Activated CD4-positive, alpha-beta T cell treated with anti-CD3 and anti-CD28 coated beads, Interleukin-2, amount 50 U/mL, for 4 hours (primary cell): ENCODE results near the gene QRFP.

Experiments used
- DNase-seq, 2 experiments: peaks; one replicate each; pipeline ENCODE4 v3.0.0-alpha.2; 2020

Gene QRFP

DNA sequence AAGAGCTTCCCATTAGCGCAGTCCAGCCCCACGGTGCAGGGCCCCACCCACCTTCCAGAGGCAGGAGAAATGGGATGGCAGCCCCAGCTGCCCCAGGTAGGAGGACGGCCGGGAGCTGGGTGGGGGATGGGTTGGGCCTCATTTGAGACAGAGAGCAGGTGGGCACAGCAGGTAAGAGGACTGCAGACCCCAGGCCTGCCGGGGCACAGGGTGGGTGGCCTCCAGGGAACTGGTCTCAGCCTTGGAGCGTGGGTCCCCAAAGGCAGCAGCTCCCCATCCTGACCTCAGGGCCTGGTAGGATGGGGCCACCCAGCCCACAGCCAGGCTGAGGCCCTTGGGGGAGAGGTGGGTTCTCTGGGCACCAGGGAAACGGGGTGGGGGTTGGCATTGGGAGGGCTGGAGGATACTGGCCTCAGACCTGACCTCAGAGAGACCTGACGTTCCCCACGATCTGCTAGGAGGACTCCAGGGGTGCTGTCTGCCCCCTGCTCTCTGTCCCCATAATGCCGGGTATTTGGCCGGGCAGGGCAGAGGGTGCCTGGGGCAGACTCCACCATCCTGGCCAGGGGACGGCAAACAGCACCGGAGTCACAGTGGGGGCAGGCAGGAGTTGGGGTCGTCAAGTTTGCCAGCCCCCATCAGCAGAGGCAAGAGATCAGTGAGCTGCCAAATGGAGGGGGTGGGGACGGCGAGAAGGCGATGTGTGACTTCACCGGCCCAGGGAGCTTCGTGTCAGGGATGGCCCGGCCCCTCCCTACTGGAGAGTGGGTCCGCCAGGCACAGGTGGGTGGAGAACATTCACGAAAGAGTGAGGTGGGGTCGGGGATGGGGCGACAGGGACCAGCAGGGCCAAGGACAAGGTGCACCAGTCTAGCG is 6.8 kb upstream of the QRFP start:
- DNase-seq: no peak

GRCh38 chr9:130902204-130903185 is 5.9 kb upstream of the QRFP start:
- no peak for DNase-seq

- DNase-seq: no peak
These were observed 5.0 kb upstream of the QRFP start for GRCh38 chr9:130901498-130902203.

DNA sequence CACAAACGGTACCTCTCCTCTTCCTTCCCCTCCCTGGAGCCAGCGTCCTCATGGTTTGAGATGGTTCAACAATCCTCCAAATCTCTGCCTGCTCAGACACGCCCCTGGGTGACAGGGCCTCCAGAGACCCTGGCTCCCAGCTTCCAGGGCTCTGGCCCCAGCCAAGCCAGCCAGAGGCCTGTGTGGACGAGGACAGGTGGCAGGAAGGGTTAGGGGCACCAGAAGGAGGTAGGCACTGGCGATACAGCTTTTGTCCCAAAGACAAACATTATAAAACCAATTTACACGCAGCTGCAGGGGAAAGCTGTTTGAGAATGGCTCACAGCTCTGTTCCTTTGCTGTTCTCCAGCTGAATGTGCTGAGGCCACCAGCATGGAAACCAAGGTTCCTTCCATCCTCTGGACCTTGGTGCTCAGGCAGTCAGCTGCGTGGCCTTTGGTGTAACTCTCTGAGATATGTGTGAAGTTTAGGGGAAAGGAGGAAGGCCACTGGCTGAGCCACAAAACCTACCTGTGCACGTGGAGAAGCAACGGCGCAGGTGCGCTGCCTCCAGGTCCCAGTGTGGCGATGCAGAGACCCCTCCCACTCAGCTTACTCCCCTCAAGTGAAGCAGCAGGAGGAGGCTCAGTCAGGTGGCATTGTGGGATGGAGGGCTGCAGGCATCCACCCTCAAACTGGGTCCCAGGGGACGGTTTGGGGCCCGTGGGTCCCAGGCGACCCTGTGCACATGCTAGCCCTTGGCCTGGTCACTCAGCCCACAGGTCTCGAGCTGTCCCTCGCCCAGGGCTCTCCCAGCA is 4.3 kb upstream of the QRFP start:
- no peak for DNase-seq

DNA sequence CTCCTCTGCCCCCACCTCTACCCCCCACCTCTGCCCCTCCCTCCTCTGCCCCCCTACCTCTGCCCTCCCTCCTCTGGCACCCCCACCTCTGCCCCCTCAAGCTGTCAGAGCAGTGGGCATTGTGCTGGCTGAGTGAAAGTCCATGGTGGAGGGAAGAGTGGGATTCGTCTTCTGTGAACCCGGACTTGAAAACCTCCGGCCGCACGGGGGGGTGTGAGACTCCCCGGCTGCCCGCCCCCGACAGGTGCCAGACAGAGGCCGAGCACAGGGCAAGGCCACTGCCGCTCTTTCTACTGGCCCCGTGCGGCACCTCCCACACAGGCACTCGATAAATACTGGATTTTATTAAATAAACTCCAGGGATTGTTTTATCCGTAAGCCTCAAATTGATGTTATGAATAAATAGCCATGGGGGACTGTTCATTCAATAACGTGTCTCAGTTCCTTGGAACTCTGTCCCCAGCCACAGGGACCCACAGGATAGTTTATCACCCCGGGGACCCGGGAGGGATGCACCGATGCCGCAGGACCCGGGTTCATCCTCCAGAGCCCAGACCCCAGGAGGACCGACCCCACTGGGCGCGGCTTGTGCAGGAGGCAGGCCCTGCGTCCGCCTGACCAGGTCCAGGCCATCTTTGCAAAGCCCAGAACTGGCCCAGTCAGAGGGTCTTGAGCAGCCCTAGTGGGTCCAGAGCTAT is 2.6 kb upstream of the QRFP start:
- DNase-seq: no peak

- DNase-seq: no peak
These were observed 1.9 kb upstream of the QRFP start for GRCh38 chr9:130898552-130898852.

DNA sequence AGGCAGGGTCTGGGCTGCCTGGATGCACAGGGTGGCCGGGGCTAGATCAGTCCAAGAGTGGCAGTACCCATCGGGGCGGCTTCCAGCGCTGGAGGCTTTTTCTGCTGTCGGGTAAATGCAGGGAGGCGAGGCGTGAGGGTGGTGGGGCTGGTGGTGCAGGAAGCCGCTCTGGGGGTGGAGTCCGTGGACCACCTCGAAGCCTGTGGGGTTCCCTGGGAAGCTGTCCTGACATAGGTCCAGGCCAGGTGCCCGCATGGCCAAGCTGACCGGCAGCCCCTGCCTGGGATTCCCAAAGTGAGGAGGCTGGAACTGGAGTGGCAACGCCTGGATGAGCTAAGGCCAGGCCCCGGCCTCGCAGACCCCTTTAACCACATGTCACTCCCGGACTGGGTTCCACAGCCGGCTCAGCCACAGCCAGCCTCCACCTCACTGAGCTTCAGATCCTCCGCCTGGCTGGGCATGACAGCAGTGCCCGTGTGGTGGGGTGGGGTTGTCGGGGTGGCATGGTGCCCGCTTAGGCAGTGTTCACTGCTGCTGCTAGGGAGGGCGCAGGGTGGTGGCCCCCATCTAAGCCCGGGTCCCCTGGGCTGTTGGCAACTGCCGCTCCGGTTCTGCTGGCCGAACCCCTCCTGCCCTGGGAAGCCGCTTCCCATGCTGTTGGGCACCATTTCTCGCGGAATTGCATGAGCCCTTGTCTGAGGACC is 1.4 kb upstream of the QRFP start:
- no peak for DNase-seq

DNA sequence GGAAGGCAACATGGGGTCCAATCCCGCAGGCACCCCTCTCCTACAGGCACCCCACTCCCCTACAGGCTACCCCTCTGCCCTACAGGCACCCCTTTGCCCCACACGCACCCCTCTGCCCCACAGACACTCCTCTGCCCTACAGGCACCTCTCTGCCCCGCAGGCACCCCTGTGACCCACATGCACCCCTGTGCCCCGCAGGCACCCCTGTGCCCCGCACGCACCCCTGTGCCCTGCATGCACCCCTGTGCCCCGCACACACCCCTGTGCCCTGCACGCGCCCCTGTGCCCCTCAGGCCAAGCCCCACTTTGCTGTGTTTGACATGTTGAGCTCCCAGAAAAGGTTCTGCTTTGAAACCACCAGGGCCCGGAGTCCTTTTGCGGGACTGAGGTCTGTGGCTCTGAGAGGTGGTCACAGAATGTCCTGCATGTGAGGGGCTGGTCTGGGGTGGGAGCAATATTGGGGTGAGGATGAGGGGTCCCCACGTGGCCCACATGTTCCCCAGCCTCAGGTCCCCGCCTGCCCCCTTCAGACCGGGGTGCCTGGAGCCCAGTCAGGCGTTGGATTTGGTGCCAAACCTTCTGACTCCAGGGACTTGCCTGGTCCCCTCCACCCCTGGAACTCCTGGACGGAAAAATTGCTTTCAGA is 616 bp upstream of the QRFP start:
- no peak for DNase-seq

GRCh38 chr9:130895481-130896232 is 955 bp downstream of the QRFP start:
- no peak for DNase-seq

GRCh38 chr9:130895038-130895437 is 1.6 kb downstream of the QRFP start:
- DNase-seq: no peak

DNA sequence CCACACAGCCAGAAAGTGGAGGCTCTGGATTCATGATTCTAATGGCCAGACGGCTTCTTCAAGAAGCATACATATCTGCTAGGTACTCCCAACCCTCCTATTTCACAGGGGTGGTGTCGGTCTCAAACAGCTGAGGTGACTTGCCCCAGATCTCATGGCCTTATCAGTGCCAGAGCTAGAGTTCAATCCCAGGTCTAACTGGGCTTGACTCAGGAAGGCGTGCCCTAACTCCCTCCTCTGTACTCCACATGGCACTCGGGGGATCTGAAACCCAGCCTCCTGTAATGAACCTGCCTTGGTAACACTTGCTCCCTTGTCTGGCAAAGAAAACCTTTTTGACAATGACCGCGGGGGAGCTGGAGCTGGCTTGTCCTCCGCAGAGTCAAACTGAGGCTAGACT is 2.1 kb downstream of the QRFP start:
- no peak for DNase-seq

GRCh38 chr9:130893341-130894101 is 3.1 kb downstream of the QRFP start:
- no peak for DNase-seq

DNA sequence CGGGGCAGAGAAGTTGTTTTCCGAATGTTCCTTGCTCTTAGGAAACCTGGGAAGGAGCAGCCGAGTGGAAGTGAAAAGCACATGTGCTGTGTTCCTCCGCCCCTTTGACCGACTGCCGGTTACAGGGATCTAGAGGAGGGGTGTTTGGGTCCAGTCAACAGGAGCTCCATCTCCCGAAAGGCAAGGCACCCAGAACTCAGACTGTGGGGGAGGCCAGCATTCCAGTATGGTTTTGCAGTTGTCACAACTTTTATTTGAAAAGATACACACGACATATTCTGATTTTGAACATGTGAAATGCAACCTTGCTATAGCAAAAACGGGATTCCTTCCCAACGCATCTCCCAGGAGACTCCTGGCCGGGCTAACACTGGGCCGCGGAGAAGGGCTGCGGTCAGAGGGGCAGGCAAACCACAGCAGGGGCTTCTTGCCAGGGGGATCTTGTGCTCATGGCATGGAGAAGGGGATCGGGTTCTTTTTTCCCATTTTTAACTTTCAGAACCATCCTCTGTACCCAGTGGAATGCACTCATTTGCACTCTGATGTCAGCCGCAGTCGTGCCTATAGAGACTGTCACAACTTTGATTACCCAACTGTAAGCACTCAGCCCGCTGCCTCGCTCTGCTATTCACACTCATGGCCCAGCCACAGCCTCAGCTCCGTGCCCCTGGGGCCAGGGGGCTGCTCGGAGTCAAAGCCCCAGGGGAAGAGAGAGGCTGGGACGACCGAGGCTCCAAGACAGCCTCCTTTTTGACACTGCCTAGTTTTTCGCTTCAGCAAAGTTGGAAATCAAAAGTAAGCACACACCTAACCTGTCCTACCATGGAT is 3.9 kb downstream of the QRFP start:
- no peak for DNase-seq

GRCh38 chr9:130891688-130892476 is 4.7 kb downstream of the QRFP start:
- no peak for DNase-seq

DNA sequence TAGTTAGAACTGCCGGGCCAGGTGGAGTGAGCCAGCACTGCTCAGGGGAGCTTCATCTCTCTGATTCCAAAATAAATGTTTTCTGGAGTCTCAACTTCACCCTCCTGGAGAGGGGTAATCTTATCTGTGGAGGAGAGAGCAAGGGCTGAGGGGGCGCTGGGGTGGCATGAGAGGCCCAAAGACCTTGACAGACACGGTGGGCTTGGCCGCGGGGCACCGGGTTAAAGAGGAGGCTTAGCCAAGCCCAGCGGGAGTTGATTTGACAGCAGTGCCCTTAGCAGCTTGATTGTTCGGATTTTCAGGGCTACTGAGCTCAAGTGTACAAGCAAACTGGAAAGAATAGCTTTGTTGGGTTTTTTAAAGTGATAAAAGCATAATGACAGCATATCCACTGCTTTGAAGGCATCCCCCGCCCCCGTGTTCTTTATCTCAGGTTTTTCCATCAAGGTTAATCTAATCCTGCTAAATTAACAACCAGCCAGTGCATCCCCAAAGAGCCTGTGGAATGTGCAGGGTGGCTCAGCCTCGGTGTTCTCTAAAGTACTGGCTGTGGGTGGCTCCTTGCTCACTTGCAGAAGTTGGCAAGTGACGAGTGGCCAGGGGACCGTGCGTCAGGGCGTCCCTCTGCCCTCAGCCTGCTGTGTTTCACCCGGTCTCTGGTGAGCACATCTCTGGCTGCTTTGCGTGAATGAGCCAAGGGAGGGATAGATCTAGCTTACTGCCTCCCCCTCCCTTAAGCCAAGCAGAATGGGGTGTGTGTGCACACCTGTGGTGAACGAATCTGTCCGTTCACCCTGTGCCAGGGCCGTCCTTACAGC is 5.5 kb downstream of the QRFP start:
- DNase-seq: no peak

GRCh38 chr9:130890124-130890523 is 6.5 kb downstream of the QRFP start:
- no peak for DNase-seq
